Astrocyte of the spinal cord (primary cell): Measurements from ENCODE around the gene PEX5.
"Not testable (repeated sequence)": the region's sequence is repeated elsewhere in the genome, so short reads cannot be mapped to it uniquely, and the experiment has no call there.

Experiments used
- DNase-seq: peaks from one replicate; pipeline ENCODE4 v3.0.0; 2011; ENCODE audit warnings: low read depth, low spot score
- H3K4me3 ChIP-seq: 2 replicates; pipeline ENCODE4 v1.5.1; 2011; ENCODE audit warnings: low read depth, mild to moderate bottlenecking, low read length, moderate library complexity
- in situ Hi-C: cut with HindIII; loops from 2 replicates; pipeline ENCODE4 v1.10.0; 2017; ENCODE audit warnings: low sequenced_read_pairs
- TF ChIP-seq, protein P1 (sequence below): IDR thresholded peaks from 2 replicates; pipeline ENCODE4 v1.5.1; 2012; ENCODE audit warnings: low read depth, mild to moderate bottlenecking, low read length, inconsistent platforms

The PEX5 gene

DNA sequence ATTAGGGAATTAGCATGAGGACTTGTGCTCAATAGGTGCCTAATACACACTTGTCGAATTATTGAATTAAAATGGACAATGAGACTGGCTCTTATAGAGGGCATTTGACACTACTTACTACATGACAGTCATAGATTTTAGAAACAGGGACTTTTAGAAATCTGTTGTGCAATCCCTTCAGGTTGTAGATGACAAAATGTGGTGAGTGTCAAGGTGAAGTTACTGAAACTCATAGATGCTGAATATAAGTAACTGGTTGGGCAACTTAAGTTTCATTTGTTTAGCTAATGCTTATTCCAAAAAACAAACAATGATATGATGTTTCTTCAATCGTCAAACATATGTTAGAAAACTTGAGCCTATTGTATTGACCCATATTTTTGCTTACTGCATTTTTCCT, 12.9 kb upstream of the PEX5 start:
- H3K4me3 ChIP-seq: no peak overlapping the region
- in situ Hi-C loops: no loop called here
- no peak for DNase-seq
- TF ChIP-seq, protein P1, sequence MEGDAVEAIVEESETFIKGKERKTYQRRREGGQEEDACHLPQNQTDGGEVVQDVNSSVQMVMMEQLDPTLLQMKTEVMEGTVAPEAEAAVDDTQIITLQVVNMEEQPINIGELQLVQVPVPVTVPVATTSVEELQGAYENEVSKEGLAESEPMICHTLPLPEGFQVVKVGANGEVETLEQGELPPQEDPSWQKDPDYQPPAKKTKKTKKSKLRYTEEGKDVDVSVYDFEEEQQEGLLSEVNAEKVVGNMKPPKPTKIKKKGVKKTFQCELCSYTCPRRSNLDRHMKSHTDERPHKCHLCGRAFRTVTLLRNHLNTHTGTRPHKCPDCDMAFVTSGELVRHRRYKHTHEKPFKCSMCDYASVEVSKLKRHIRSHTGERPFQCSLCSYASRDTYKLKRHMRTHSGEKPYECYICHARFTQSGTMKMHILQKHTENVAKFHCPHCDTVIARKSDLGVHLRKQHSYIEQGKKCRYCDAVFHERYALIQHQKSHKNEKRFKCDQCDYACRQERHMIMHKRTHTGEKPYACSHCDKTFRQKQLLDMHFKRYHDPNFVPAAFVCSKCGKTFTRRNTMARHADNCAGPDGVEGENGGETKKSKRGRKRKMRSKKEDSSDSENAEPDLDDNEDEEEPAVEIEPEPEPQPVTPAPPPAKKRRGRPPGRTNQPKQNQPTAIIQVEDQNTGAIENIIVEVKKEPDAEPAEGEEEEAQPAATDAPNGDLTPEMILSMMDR: no peak

GRCh38 chr12:7178481-7178880, 11.0 kb upstream of the PEX5 start:
- no peak overlapping the region for H3K4me3 ChIP-seq
- TF ChIP-seq, protein P1: no peak
- no peak for DNase-seq
- in situ Hi-C loops: no loop called here

DNA sequence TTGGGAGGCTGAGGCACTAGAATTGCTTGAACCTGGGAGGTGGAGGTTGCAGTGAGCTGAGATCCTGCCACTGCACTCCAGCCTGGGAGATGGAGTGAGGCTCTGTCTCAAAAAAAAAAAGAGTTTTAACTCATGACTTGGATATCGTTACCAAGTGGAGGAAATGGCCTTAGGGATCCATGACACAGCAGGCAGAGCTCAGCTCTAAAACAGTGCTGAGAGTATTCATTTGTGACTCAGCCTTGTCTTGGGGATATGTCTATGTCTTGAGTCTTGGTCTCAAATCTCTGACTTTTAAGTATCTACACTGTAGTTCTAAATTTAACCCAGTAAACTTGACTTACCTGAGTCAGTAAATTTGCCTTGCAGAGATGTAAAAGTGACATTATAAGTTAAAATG, 8.8 kb upstream of the PEX5 start:
- no peak for DNase-seq

DNA sequence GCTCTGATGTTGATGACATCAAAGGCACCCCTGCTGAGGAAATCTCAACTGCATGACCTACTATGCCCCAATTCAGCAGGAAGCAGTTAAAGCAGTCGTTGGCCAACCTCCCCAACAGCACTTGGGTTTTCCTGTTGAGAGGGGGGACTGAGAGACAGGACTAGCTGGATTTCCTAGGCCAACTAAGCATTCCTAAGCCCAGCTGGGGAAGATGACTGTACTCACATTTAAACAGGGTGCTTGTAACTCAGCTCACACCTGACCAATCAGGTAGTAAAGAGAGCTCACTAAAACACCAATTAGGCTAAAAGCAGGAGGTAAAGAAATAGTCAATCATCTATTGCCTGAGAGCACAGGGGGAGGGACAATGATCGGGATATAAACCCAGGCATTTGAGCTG, 3.4 kb upstream of the PEX5 start:
- in situ Hi-C loops, H3K4me3 ChIP-seq, DNase-seq: not testable (repeated sequence)

More for the DNA sequence above, 8.8 kb upstream of the PEX5 start:
- TF ChIP-seq, protein P1: no peak
- no peak overlapping the region for H3K4me3 ChIP-seq
- in situ Hi-C loops: no loop called here

DNA sequence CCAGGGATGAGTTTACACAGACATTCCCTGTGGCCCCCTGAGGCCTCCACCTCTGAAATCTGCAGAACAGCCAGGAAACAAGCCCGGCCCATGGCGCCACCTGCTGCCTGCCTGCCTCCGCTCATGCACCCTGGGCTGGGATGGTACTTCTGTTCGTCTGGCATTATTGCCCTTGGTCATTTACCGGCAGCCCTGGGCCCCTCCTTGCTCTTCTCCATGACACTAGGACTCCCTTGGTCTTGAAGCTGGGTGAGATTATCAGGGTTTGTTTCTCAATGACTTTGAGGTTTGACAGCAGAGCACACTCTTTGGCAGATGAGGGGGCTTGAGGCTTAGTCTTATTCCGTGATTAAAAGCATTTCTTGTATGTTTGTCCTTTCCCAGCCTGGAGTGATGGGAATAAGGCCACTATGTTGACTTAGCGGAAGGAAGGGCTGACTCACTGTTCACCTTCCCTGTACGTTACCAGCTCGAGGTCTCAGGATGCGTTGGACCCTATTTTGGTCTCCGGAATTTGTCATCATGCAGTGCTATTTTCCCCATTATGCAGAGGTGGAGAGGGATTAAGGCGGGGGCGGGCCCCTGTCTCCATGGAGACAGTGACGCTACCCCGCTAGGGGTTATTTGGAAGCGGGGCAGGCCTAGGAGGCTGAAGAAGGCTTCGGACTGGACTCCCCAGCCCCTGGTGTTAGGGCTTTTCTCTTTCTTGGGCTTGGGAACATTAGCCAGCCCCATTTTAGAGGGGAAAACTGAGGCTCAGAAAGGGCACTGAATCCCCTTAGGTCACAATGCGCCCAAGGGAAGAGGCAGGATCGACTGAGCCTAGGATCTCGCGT, 706 bp upstream of the PEX5 start:
- H3K4me3 ChIP-seq: peak overlapping the region; percentile 89
- in situ Hi-C loops: no loop called here
- DNase-seq: peak; percentile 53
- TF ChIP-seq, protein P1: peak; percentile 79

GRCh38 chr12:7190268-7191055, 976 bp downstream of the PEX5 start:
- in situ Hi-C loops: no loop called here
- H3K4me3 ChIP-seq: peak overlapping the region; percentile 89
- DNase-seq: no peak
- TF ChIP-seq, protein P1: no peak

DNA sequence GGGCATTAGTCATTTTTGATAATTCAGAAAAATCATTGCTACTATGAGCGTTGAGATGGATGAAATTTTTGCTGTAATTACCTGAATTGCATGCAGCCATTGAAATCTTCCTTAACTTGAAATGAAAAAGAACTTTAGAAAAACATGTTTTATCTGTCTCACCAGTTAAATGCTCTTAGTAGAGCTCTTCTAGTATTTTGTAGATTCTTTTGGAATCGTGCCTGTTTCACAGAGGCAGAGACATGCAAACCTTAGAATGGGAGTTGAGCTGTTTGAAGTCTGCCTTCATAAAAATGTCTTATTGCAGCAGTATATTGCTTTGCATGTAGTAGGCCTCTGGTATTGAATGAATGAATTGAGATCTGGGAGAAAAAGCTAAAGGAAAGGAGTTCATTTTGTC, 4.2 kb downstream of the PEX5 start:
- in situ Hi-C loops: no loop called here
- TF ChIP-seq, protein P1: no peak
- no peak for DNase-seq
- no peak overlapping the region for H3K4me3 ChIP-seq
